ELR (cell line): Measurements from ENCODE around the gene UBC.
A peak's percentile ranks its signal among the peaks of the same experiment; 100 is the strongest.
"Not testable (repeated sequence)": the region's sequence is repeated elsewhere in the genome, so short reads cannot be mapped to it uniquely, and the experiment has no call there.

Experiments used
- DNase-seq: peaks from one replicate; pipeline ENCODE4 v3.0.0-alpha.2; 2015; ENCODE audit warnings: low read depth

The UBC gene

DNA sequence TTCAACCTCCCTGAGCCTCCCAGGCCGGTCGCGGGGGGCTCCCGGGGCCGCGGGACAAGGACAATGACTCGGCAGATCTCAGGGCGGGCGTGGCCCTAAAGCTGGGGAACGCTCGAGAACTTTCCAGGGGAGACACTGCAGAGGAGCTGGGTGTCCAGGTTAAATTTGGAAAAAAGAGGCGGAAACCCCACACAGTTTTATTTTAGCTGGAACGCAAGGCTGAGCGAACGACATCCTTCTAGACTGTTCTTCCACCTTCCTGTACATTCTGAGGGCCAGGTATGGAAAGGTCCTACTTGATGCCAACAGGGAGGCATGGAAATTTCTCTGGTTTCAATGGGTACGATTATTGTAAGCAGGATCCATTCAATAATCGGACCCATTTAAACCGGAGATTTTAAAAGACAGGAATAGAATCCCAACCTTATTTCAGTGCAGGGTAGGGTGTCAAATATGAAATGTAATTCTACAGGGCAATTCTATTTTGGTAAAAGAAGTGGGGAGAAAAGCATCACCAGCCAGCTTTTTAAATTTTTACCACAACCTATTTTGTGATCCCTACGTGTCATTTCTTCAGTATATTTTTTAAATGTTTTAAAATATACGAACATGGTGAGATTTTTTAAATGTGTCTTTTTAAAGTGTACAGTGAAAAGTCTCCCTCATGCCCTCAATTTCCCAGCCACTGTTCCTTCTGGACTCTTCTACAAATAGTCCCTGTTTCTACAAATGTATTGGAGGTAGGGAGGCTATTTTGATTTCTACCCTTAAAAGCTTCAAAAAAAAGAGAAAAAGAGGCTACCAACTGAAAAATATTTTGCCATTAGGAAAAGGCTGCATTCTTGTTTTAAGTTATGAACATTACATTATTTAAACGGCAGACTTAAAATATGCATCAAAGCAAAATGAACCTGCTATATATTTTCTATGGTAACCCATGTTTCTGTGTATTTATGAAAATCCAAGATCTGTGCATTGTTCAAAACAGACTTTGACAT is 1.1 kb upstream of the UBC start:
- peak; percentile 68 for DNase-seq

DNA sequence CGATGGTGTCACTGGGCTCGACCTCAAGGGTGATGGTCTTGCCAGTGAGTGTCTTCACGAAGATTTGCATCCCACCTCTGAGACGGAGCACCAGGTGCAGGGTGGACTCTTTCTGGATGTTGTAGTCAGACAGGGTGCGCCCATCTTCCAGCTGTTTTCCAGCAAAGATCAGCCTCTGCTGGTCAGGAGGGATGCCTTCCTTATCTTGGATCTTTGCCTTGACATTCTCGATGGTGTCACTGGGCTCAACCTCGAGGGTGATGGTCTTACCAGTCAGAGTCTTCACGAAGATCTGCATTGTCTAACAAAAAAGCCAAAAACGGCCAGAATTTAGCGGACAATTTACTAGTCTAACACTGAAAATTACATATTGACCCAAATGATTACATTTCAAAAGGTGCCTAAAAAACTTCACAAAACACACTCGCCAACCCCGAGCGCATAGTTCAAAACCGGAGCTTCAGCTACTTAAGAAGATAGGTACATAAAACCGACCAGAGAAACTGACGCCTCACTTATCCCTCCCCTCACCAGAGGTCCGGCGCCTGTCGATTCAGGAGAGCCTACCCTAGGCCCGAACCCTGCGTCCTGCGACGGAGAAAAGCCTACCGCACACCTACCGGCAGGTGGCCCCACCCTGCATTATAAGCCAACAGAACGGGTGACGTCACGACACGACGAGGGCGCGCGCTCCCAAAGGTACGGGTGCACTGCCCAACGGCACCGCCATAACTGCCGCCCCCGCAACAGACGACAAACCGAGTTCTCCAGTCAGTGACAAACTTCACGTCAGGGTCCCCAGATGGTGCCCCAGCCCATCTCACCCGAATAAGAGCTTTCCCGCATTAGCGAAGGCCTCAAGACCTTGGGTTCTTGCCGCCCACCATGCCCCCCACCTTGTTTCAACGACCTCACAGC is 717 bp downstream of the UBC start:
- peak; percentile 90 for DNase-seq

DNA sequence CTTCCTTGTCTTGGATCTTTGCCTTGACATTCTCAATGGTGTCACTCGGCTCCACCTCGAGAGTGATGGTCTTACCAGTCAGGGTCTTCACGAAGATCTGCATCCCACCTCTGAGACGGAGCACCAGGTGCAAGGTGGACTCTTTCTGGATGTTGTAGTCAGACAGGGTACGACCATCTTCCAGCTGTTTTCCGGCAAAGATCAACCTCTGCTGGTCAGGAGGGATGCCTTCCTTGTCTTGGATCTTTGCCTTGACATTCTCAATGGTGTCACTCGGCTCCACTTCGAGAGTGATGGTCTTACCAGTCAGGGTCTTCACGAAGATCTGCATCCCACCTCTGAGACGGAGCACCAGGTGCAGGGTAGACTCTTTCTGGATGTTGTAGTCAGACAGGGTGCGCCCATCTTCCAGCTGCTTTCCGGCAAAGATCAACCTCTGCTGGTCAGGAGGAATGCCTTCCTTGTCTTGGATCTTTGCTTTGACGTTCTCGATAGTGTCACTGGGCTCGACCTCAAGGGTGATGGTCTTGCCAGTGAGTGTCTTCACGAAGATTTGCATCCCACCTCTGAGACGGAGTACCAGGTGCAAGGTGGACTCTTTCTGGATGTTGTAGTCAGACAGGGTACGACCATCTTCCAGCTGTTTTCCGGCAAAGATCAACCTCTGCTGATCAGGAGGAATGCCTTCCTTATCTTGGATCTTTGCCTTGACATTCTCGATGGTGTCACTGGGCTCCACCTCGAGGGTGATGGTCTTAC is 1.7 kb downstream of the UBC start:
- not testable (repeated sequence) for DNase-seq

DNA sequence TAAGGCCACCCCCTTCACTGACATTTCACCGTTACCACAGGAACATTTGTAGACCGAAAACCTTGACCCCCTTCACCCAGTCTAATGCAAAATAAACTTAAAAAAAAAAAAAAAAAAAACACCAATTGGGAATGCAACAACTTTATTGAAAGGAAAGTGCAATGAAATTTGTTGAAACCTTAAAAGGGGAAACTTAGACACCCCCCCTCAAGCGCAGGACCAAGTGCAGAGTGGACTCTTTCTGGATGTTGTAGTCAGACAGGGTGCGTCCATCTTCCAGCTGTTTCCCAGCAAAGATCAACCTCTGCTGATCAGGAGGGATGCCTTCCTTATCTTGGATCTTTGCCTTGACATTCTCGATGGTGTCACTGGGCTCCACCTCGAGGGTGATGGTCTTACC is 2.9 kb downstream of the UBC start:
- DNase-seq: not testable (repeated sequence)

DNA sequence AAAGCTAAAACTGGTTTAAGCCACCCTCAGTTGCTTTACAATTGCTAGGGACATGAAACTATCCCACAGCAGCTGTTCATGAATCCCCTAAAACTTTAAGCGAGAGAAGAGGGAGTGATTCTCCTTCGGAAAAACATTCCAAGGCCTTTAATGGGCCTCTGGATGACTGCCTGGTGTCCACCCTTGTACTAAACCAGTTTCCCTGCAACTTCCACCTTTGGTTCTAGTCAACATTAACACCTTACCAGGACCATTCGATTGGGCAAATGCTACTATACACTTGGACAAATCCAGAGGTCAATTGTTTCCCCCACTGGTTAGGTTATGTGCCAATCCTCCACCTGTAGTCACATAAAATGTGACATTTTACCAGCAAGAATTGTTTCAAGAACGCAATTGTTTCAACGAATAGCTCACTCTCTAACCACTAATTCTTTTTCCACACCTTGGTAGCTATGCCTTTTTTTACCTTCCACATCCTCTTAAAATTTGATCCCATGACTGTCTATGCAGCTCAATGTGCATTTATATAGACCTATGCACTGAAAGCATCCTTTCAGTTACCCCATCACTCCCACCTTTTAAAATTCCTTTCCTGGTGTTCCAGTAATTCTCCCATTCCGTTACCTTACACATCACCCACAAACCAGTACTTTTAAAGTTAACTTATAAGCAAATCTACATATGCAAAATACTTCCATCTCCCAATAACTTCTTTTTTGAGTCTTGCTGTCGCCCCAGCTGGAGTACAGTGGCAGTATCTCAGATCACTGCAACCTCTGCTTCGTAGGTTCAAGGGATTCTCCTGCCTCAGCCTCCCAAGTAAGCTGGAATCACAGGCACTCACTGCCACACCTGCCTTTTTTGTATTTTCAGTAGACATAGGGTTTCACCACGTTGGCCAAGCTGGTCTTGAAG is 3.6 kb downstream of the UBC start:
- peak; percentile 54 for DNase-seq

DNA sequence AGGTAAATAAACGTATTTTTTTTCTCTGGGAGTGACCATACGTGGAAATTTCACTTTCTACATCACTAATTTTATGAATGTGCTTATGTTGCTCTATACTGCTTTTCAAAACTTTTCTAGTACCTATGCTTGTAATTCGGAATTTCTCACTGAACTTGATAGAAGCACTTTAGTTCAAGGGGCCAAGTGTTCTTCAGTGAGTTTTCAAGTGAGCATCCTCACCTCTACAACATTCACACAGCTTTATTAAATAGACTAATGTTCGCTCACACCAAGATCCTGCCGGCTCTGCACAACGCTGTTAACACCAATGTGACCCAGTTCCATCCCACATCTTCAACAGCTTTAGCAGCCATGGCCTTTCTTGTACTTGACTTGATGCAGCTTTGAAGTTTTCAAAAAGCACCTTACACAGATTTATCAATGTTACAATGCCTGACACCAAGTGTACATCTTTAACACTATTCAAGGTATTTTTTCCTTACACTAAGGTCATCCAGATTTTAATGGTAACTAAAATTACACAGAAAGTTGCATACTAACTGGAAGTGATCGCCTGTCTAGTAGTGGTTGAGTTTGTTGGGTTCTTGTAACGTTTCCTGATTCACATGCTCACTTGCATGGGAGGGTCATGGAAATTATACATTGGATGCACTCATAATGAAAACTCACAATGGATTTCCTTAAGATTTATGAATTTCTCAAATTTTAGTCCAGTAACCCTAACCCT is 4.5 kb downstream of the UBC start:
- DNase-seq: peak; percentile 48

DNA sequence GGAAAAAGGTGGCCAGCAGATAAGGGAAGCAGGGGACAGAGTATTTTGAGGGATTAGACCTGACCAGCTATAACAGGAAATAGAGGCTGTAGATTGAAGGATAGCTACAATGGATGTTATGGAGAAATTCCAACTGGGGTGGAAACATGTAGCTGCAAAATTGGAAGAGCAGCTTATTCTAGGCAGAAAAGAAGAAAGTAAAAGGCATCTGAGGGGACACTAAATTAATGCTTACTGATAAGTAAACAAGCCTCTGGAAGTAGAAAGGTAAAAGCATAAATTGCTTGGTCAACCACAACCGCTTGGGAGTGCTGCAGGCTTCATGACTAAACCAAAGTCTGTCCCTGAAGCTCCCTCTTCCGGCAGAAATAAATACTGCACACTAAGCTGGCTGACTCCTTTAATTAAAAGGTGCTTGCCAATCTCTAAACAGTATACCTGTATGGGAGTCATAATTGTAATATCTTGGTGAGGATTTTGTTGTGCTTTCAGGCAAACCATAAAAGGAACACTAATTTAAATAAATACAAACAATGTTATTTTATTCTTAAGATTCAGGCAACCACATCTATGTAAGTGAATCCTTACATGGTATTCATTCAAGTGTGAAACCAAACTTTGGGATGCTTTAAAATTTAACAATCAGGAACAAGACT is 7.7 kb downstream of the UBC start:
- peak; percentile 96 for DNase-seq

DNA sequence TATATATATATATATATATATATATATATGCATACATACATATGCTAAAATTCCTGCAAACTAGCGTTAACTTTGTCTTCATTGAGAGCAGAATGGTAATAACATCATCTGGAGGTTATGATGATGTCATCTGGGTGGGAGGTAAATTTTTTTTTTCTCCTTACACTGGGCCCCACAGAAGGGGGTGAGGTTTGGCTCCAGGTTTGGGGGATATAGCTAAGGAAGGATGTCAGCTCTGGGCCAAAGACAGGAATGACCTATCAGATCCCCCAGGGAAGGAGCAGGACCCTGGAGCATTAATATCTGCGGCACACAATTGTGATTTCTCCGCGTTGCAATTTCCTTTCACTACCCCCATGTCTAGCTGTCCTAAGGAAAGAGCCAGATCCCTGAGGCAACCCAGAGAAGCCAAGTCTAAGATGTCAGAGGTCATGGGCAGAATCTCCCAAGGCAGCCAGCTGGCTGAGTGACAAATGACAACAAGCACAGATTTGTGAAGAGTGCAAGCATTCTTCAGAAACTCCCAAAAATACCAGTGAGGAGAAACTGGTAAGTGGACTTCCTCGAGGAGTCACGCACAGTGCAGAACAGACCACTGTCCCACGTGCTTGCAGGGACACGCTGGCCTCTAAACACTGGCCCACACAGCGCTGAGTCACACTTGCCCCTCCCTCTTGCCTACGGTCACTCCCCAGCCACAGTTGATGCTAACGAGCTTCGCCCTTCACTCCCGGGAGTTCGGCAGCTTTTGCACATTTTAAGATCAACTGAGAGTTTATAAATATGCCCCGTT is 9.9 kb downstream of the UBC start:
- DNase-seq: peak; percentile 95

DNA sequence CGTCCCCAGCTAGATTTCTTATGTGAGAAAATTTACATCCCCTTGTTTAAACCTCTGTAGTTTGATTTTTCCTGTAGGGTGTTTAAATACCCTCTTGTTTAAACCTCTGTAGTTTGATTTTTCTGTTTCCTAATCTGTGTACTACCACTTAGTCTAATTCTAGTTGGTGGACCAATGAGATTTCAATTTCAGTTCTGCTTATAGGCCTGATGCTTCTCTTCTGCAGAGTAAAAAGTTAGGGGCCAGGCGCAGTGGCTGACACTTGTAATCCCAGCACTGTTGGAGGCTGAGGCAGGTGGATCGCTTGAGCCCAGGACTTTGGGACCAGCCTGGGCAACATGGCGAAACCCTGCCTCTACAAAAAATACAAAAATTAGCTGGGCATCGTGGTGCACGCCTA is 11.5 kb downstream of the UBC start:
- DNase-seq: no peak

DNA sequence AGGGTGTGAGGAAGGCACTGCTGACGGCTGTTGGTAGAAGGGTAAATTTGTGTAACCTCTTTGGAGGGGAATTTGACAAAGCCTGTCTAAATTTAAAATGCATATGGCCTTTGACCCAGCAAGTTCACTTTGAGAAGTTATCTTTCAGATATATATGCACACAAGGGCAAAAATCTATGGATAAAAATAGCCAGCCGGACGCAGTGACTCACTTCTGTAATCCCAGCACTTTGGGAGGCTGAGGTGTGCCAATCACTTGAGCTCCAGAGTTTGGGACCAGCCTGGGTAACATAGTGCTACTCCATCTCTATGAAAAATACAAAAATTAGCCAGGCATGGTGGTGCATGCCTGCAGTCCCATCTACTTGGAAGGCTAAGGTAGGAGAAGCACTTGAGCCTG is 13.4 kb downstream of the UBC start:
- peak; percentile 30 for DNase-seq

DNA sequence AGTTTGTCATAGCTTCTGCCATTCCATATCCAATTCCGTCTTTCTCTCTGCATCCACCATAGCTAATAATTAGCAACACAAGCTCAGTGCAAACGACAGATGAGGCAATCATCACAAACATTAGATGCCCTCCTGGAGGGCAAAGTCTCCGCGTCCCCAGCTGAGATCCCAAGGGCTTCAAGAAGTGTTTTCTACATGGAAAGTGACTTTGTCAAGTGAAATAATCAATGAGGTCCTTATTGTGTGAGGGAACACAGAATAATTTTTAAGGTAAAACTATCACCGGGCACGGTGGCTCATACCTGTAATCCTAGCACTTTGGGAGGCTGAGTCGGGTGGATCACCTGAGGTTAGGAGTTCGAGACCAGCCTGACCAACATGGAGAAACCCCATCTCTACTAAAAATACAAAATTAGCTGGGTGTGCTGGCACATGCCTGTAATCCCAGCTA is 14.1 kb downstream of the UBC start:
- DNase-seq: not testable (repeated sequence)

DNA sequence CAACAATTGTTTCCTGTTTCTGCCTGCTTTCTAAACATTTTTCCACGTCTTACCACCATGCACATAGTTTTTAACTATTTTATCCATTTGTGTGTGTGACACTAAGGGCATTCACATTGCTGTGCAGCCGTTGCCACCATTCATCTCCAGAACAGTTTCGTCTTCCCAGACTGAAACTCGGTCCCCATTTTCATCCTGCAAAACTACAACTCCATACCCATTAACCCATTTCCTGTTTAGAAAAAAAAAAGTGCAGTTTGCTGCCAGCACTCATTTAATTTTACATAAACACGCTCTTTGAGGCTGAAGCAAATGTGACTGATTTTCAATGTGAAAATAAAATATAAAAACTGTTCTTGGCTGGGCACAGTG is 15.5 kb downstream of the UBC start:
- DNase-seq: no peak

DNA sequence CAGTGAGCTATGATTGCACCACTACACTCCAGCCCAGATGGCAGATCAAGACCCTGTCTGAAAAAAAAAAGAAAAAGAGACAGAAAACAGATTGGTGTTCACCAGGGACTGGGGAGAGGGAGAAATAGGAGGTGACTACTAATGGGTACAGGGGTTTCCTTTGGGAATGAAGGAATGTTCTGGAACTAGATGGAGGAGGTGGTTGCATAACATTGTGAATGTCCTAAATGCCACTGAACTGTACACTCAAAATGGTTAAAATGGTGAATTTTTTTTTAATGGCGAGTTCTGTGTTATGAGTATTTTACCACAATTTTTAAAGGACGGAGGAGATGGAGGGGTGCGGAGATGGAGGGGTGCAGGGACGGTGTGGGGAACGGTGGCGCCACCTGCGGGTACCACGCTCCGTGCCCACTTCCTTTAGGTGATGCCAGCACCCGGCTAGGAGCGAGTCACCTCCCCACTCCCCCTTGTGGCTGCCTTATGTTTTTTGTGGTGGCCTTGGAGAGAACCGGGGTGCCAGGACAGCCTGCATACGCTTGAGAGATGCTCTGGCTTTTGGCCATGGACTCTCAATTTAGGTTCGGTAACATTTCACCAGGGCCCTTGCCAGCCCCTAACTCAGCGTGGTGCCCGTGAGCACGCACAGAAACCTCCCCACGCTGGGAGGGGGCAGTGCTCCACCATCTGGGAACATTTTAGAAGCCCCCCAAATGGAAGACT is 16.1 kb downstream of the UBC start:
- DNase-seq: peak; percentile 64

DNA sequence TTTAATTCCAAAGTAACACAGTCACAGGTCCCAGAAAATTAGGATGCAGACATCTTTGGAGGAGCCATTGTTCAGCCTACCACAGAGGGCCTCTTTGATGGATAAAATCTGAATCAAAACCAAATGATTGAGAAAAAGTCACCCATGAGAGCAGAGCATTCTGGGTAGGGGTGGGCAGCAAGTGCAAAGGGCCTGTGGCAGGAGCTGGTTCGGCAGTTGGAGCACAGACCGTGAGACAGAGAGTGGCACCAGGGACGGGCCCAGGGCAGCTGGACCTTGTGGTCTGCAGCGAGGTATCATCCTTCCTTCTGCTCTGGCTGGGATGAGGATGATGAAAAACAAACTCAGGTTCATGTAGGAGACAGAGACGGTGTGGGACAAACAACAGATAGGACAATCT is 18.0 kb downstream of the UBC start:
- DNase-seq: no peak

DNA sequence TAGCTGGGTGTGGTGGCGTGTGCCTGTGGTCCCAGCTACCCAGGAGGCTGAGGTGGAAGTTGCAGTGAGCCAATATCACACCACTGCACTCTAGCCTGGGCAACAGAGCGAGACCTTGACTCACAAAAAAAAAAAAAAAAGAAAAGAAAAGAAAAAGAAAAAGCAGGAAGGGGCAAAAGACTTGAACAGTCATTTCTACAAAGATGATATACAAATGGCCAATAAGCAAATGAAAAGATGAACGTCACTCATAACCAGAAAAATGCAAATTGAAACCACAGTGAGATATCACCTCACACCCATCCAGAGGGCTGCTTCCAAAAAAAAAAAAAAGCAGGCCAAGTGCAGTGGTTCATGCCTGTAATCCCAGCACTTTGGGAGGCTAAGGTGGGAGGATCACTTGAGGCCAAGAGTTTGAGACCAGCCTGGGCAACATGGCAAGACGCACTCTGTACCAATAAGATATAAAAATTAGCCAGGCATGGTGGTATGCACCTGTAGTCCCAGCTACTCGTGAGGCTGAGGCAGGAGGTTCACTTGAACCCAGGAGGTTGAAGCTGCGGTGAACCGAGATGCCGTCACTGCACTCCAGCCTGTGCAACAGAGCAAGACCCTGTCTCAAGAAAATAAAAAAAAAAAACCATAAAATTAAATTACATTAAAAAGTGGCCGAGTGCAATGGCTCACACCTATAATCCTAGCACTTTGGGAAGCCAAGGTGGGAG is 20.5 kb downstream of the UBC start:
- no peak for DNase-seq

DNA sequence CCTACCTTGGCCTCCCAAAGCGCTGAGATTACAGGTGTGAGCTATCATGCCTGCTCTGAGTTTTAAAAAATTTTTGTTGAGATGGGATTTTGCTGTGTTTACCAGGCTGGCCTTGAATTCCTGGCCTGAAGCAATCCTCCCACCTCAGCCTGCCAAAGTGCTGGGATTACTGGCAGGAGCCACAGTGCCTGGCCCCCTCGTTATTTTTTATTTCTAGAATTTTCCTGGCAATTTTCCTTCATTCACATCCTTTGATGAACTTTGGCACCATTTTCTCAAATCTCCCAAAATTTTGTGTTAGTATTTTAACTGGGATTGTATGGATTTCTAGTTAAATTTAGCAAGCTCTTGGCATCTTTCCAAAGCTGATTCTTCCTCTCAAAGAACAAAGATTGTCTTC is 26.2 kb downstream of the UBC start:
- no peak for DNase-seq

DNA sequence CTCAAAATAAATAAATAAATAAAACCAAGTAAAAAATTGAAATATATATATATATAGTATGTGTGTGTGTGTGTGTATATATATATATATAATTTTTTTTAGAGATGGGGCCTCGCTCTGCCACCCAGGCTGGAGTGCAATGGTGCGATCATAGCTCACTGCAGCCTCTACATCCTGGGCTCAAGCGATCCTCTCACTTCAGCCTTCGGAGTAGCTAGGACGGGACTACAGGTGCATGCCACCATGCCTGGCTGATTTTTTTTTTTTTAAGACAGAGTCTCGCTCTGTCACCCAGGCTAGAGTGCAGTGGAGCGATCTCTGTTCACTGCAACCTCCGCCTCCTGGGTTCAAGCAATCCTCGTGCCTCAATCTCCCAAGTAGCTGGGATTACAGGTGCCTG is 26.7 kb downstream of the UBC start:
- DNase-seq: not testable (repeated sequence)
